HG03103 (cell line): ENCODE data around the gene NRF1.
"Not testable (repeated sequence)": the region's sequence is repeated elsewhere in the genome, so short reads cannot be mapped to it uniquely, and the experiment has no call there.

Experiments
- ATAC-seq: cut with Tn5 transposase; IDR thresholded peaks from one replicate; pipeline ENCODE4 v1.9.1; 2021; ENCODE audit warnings: low read depth; ENCODE audit not compliant: unreplicated experiment

NRF1 gene

GRCh38 chr7:129643550-129644170 lies 32.1 kb downstream of the NRF1 start:
- ATAC-seq = no peak

DNA sequence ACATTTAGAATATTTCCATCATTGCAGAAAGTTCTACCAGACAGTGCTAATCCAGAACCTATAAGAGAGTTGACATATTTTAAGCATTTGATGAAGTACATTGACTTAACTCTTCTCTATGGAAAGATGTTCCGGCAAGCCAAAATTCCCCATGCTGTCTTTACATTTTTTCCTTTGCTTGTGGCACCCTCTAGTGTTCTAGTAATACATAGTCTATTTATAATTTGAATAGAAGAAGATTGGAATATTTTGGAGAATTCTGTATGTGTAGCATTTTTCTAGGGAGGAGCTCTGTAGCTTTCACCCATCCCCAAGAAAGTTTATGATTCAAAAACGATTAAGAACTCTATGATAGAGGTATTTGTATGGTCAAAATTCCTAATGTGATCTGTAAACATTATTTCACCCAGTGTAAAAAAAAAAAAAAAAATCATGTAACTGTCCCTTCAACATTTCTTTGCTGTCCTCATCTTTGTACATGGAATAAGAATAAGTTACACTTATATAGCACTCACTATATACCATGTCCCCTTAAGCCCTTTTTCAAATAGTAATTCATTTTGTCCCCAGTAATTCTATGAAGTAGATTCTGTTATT lies 33.2 kb downstream of the NRF1 start:
- no peak for ATAC-seq

DNA sequence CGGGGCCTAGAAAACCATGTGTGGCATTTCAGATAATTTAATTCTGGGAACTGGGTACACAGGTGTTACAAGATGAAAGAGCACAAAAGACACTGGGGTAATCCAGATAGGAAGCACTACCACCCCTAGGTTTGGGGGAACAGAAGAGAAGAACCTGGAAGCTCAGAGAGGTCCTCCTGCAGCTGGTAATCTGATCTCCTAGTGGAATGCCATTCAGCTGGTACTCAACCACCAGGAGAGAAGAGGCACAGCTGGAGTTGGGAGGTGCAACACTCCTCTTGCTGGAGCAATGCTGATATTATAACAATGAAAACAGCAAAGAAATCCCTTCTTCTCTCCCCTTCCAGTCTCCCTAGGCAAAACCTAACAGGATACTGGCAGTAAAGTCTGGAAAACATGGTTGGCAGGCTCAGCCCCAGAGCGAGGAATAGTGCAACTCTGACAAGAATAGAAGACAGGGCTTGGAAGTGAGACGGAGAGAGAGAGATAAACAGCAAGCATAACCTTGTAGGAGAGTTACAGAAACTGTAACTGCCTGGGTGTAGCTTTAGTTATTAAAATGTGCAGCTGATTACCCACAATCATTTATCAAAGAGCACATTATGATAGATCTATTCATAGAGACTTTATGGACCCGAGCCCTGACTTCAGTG lies 35.0 kb downstream of the NRF1 start:
- ATAC-seq = no peak

DNA sequence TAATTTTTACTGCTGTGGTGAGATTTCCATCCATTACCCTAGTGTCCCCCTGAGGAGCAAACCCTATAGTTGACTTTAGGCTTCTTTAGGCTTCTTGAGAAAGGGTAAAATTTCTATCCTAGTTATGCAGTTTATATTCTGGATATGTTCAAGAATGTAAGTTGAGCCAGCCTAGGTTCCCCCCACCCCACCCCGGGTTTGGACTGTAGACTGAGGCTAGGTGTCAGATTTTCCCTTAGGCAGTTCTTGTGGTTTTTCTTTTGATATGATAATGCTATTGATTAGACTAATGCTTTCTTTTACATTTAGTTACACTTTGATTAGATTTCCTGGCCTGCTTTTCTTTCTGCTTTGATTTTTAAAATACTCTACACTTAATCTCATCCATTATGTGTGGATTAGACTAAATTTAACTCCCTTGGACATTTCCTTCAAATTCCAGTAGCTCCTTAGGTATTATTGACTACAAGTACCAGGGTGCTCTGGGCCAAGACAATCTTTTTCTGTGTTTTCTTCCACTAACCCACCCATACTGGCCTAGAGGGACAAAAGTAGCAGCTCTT lies 37.7 kb downstream of the NRF1 start:
- ATAC-seq = no peak

DNA sequence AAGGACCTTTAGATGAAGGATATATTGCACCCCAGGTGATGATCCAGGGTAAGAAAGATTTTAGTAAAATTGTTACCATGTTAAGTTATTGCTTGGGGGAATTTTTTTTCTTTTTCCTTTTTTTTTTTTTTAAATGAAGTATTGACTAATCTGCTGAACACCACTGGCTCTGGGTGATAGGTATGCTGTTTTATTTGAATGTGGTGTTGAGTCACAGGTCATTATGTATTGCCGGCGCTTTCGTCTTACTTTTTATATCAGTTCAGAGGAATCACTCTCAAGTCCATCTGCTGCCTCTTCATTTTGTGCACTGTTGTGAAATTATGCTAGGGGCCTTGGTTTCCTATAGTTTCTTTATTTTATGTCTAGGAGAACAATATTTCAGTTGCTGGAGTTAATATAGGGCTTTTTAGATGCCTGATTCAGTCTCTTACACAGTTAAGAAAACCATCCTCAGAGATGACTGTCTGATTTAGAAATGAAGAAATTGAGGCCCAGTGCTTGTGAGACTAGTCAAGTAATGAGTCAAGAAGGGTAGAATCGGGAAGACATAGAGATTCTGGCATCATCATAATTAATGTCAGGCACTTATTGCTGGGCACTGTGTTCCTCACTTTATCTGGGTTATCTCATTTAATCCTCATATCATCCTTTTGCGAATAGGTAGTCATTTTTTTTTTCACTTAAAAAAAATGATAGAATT lies 38.7 kb downstream of the NRF1 start:
- no peak for ATAC-seq

DNA sequence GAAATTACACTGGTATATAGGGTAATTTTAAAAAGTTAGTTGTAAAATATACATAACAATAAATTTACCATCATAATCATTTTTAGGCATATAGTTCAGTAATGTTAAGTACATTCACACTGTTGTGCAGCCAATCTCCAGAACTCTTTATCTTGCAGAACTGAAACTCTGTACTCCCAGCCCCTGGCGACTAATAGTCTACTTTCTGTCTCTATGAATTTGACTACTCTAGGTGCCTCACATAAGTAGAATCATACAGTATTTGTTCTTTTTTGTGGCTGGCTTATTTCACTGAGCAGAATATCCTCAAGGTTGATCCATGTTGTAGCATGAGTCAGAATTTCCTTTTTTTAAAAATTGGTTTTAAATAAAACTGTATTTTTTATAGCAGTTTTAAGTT lies 41.4 kb downstream of the NRF1 start:
- ATAC-seq = no peak

- no peak for ATAC-seq
Measured at GRCh38 chr7:129655811-129656210, 44.3 kb downstream of the NRF1 start.

GRCh38 chr7:129657363-129657762 lies 45.8 kb downstream of the NRF1 start:
- ATAC-seq = no peak

GRCh38 chr7:129659907-129660306 lies 48.4 kb downstream of the NRF1 start:
- not testable (repeated sequence) for ATAC-seq

GRCh38 chr7:129661645-129662182 lies 50.2 kb downstream of the NRF1 start:
- no peak for ATAC-seq

GRCh38 chr7:129663240-129663639 lies 51.7 kb downstream of the NRF1 start:
- not testable (repeated sequence) for ATAC-seq

DNA sequence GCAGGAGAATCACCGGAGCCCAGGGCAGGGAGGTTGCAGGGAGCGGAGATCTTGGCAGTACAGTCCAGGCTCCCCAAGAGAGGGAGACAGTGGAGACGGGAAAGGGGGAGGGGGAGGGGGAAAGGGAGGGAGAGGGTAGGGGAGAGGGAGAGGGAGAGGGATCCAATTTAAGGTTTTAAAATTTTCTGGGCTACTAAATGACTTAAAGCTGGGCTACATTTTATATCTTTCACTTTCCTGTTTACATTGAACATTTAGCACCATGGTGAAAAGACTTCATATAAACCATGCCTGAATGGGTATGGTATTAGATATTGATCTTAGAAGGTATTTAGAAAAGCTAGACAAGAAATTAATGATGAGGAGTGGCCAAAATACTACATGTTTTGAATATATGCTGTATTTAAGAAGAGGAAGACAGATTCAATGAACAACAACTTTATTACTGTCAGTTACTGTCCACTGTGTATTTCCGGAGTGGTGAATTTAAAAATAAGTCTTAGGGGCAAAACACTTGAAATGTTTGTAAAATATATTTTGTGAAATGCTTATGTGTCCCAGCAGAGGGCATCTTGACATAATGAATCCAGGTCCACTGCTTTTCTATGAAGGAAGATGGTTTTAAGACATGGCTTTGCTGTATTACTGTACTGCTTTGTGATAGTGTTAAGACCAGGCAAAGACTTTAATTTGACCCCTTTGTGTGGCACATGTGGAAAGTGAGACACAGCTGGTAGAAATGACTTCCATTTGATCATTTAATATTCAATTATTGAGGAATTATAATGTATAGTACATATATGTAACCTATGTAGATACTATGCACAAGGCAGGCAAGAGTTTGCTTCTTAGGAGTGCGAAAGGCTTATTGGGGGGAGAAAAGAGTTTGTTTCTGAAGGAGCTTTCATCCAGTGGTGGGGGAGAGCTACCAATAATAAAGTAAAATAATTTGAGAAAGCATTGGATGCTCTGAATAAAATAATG lies 52.8 kb downstream of the NRF1 start:
- no peak for ATAC-seq

- no peak for ATAC-seq
Measured at GRCh38 chr7:129665013-129665401, 53.5 kb downstream of the NRF1 start.

DNA sequence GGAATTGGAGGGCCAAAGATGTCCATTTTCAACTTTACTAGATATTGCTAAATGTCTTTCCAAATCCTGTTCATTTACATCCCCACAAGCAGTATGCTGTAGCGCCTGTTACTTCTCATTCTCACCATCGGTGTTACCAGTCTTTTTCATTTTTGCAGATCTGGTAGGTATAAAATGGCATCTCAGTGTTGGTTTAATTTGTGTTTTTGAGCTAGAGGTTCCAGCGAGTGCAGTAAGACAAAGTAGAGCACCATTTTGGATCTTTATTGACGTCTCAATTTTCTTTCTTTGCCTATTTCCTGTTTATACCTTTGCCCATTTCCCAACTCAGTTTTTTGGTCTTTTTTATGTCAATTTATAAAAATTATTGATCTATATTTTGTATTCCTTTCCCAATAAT lies 55.6 kb downstream of the NRF1 start:
- no peak for ATAC-seq

GRCh38 chr7:129667551-129667950 lies 56.0 kb downstream of the NRF1 start:
- ATAC-seq = no peak

- no peak for ATAC-seq
Measured at GRCh38 chr7:129669901-129670300, 58.4 kb downstream of the NRF1 start.

GRCh38 chr7:129670656-129671055 lies 59.1 kb downstream of the NRF1 start:
- no peak for ATAC-seq

DNA sequence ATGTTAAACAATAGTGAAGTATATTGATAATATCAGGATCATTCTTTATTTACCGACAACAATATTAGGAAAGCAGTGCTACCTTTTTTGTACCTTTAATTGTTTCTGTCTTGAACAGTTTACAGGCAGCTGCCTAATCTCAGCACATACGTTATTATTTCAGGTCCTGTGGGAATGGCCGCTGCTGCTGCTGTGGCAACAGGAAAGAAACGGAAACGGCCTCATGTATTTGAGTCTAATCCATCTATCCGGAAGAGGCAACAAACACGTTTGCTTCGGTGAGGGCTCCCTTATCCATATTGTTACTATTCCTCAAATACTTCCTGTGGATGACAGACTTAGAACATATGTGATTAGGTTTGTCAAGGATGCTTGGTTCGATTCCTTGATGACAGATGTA lies 59.7 kb downstream of the NRF1 start:
- ATAC-seq = no peak

DNA sequence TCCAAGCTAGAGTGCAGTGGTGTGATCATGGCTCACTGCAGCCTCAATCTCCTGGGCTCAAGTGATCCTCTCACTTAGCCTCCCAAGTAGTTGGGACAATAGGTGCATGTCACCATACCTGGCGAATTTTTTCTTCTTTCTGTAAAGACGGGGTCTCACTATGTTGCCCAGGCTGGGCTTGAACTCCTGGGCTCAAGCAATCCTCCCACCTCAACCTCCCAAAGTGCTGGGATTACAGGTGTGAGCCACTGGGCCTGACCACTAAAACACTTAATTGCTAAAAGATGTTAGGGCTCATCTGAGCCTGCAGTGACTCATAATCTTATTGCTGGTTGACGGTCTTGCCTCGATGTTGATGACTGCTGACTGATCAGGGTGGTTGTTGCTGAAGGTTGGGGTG lies 63.0 kb downstream of the NRF1 start:
- ATAC-seq = not testable (repeated sequence)

GRCh38 chr7:129675521-129675920 lies 64.0 kb downstream of the NRF1 start:
- ATAC-seq = no peak
